ENCODE results near the gene CDRT15.

- TF ChIP-seq CTCF (IDR thresholded peaks at IDR 0.05) (no peak), POLR2A (IDR thresholded peaks at IDR 0.05) (no peak)
Observed at GRCh38 chr17:14207791-14208190, 28.9 kb downstream of the CDRT15 start.

Data from heart left ventricle (tissue), 13 donors.